ENCODE measurements around the gene VAC14.
"Not testable (repeated sequence)": the region's sequence is repeated elsewhere in the genome, so short reads cannot be mapped to it uniquely, and the experiment has no call there.

The VAC14 gene

DNA sequence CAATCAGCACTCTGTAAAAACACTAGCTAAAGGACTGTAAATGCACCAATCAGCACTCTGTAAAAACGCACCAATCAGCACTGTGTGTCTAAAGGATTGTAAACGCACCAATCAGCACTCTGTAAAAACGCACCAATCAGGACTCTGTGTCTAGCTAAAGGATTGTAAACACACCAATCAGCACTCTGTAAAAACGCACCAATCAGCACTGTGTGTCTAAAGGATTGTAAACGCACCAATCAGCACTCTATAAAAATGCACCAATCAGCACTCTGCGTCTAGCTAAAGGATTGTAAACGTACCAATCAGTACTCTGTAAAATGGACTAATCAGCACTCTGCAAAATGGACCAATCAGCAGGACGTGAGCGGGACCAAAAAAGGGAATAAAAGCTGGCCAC, 58.0 kb downstream of the VAC14 start:
- not testable (repeated sequence) for DNase-seq (ENCODE audit: low spot score)

DNA sequence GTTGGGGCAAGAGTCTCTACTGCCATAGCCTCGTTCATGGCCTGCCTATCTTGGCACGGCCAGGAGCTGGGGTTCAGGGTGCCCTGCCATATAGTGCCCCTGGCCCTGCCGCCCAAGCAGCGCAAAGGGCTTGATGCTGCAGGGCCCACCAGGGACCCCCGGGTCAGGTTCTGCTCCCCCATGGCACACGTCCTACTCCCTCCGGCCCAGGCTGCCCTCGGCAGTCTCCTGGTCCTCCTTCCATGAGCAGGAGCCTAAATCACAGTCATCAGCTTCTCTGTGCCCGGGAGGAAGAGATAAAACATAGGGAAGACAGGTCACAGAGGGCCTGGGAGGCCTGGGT, 59.2 kb downstream of the VAC14 start:
- DNase-seq (ENCODE audit: low spot score): no peak

DNA sequence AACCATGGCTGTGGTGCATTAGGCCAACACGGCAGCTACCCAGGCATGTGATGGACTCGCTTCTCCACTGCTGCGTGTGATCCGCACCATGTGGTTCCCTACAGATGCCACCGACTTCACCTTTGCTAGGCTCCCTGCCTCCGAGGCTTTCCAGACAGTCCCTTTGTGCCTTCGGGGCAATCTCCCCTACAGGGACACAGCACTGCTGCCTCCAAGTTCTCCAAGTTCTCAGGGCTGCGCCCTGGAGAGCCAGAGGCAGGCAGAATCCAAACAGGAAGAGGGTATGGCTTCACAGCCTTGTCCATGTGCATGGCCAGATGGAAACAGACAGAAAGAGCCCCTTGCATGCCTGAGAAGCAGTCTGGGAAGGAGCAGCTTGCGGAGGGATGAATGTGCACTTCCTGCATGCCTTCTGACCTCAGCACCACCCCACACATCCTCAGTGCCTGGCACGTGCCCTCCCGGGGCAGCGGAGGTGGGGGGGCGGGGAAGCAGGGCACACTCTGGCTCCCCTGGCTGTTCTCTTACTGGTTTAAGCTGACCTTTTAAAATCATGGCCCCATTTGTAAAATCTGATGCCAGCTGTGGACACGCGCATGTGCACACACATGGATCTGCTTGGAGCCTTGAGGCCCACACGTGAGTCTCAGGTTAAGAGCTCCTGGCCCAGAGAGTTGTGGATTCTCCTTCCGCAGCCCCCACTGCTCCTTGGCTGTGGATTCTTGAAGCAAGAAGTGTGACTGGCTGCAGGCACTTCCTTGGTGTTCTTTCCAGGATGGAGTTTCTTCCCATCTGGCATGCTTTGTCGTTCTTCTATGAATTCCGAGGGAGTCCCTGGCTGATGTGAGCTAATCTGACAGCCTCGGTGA, 59.8 kb downstream of the VAC14 start:
- peak; percentile 62 for DNase-seq (ENCODE audit: low spot score)

DNA sequence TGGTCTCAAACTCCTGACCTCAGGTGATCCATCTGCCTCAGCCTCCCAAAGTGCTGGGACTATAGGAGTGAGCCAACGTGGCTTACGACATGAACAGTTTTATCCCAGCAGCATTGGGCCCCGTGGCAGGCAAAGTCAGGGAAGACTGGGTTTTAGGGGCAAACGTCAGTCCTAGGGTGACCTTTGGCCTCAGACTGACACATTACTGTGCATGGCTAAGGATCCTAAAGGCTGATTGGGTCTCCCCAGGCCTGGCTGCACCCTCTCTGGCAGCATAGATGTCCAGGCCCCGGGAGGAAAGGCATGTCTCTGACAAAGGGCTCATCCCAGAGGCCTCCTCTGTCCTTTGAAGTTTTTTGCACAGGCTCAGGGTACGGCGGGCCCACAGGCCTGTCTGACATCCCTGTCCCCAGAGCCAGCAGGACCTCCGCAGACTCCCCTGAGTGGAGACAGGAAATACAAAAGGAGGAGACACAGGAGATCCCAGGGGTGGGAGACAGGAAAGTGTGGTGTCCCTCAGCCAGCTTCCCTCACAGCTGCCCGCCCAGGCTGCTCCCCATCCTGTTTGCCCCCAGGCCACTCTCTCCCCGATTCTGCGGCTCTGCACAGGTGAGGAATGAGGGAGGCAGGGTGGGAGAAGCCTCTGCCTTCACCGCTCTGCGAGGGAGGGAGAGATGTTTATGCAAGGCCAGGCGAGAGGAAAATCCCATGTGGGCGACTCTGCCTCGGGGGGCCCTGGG, 60.6 kb downstream of the VAC14 start:
- DNase-seq (ENCODE audit: low spot score): no peak

DNA sequence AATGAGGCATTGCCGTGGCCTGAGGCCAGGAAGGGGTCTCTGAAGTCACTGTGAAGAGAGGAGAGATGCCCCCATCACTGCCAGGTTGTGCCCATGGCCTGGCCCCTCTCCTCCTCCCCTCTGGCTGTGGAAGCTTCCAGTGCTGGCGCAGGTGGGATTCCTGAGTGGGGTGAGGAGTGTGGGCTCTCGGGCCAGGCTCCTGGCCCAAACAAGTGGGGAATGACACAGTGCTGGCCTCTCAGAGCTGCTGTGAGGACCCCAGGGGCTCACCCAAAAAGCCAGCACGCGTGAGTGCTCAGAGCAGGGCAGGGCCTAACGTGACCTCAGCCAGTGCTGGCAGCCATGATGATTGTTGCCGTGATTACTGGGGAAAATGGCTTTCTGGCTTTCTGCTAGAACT, 61.6 kb downstream of the VAC14 start:
- no peak for DNase-seq (ENCODE audit: low spot score)

DNA sequence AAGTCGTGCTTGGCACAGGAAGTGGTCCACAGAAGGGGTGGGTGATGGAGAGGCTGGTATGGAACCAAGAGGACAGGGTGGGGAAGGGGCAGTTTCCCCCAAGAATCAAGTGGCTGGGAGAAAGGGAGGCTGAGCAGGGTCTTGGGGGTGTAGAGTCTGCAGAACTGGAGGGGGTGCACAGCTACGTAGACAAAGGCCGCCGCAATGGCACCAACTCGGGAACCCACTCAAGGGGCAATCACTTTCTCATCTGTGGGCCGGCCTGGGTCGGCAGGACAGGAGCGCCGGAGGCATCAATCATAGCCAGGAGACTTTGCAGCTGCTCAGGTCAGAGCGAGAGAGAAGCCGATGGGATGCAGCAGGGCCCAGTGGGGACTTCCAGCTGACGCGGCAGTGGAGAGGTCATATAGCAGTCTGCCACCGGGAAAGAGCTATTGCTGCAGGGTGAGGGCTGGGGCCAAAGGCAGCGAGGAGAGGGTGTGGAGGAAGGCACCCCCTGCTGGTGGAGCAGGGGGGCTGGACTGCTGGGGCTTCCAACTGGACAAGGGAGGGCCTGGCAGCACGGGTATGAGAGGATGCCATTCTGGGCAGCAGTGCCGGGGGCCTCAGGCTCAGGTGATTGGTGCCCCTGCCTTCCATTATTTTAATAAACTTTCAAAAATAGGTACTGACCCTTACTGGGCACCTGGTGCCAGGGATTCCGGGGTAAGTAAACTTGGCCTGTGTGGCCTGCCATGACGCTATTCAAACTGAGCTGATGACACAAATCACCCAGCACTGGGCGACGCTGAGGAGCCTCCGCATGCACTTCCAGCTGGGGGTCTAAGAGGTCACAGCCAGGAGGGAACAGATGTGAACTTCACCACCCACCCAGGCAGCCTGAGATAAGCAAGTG, 62.6 kb downstream of the VAC14 start:
- peak; percentile 85 for DNase-seq (ENCODE audit: low spot score)

DNA sequence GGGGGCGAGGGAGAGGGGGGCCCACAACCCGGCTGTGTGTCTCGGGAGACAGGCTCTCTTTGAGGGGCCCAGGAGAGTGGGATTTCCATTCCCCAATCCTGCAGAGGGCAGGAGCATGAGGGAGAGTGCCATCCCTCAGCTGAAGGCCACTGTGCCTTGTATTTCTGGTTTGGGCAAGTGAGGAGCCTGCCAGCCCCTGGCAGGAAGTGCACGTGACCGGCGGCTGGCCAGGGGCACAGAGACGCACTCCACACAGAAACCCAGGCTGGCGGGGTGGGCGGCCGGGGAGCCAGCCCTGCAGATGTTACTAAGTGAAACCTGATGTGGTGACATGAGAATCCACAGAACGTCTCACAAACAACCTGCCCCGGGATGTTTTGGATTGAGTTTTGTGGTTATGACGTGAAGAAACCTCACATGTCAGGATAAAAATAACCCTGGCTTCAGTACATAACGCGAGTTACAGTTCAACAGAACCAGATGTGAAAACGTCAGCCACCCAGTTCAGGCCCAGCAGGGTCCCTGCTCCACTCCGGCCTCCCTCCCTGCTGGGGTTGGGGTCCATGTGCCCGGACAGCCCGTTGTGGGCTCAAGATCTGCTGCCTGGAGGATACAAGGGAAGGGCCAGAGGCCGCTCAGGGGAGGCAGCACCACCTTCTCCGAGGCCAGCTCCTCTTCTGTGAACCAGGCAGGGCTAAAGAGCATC, 63.4 kb downstream of the VAC14 start:
- DNase-seq (ENCODE audit: low spot score): peak; percentile 90

DNA sequence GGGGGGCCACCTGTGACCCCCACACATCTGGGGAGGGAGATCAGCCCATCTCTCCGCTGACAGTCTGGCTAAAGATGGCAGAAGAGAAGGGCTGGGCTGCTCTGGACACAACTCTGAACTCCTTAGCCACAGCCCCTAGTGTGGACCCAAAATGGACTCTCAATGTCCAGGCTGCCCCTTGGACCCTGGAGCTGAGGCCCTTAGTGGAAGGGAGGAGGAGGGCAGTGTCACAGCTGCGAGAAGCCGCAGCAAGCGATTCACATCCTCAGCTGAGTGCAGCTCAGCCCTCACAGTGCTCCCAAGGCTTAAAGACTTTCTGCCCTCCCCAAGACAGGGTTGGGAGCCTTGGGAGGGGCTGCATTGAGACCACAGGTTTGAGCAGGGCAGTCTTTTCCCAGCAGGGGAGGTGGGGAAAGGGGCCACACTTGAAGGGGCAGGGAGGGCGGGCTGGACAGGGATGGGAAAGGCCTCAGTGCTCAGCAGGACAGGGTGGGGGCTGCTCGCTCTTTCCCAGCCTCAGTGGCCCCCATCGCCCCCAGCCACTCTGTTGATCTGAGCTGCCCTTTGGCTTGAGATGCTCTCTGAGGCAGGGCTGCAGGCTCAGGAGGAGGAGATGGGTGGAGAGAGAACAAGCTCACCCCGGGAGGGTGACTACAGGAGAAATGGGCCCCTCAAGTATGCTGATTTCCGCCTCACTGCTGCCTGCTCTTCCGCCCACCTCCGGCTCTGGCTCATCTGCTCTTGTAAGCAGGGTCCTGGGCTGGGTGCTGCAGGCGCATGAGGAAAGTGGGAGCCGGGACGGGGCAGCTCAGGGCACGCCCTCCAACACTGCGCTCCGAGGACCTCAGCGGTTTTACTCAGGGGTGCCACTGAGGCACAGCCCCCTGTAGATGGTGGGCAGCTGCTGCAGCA, 64.2 kb downstream of the VAC14 start:
- DNase-seq (ENCODE audit: low spot score): no peak

DNA sequence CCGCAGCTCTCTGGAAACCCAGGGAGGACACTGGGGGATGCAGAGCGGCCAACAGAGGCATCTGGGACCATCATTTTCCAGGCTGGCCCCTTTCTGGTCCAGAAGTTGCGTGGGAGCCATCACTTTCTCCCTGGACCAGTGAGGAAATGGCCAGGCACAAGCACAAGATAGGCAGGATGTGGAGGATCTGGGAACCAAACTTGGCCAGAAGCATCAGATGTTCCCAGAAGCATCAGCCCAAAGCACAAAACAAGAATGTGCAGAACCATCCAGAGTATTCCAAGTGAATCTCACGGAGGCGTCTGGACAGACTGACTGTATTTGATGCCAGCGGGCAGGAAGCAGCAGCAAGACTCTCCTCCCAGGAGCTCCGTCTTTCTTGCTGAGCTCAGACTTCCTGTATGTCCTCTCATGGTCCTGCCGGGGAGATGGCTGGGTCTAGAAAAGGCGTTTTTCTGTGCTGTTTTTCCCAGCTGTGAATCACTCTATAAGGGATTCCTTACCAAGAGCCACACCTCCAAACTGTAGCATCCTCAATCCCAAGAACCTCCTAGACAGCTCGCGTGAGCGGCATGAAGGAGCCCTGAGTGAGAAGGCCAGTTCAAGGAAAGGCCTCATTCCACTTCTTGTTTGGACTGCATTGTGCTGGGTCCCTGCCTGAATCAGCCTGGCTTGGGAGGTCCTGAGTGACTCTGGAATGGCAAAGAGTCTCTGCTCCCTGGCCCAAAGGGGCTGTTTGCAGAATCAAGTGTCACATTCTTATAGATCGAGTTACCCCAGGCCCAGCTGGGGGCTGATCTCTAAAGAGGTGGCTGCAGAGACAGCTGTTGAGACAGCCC, 65.6 kb downstream of the VAC14 start:
- DNase-seq (ENCODE audit: low spot score): peak; percentile 74

DNA sequence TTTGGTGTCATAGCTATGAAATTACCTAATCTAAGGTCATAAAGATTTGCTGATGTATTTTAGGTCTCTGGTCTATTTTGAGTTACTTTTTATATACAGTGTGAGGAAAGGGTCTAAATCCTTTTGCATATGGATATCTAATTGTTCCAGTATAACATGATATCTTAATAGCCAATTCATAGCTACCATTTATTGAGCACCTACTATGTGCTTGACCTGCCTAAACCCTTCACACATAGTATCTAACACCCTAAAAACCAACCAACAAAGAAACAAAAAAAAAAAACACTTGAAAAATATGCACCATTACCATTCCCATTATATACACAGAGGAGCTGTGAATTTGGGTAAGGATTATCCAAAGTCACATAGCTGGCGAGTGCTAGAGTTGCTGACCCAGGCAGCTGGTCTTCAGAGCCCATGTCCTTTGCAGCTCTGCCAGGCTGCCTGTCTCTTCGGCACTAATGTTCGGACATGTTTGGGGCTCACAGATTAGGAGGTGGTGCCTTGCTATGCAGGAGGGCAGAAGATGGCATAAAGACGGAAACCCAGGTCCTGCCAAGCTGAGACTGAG, 66.3 kb downstream of the VAC14 start:
- DNase-seq (ENCODE audit: low spot score): no peak

DNA sequence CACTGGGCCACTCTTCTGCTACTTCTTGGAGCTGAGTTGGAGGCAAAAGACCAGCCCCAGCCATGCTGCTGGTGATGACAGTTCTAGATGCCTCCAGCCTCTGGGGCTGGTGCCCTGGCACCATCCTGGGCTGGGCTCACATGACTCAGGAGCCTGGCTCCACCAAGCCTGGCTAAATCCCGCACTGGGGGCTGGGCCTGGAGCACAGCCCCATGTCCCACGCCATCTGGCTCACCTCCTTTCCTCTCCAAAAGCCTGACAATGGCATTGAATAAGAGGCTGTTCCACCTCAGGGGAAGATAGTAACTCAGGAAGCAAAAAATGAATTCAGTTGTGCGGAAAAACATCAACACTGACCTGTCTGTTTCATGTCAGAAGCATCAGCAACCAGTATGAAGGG, 70.0 kb downstream of the VAC14 start:
- no peak for DNase-seq (ENCODE audit: low spot score)

DNA sequence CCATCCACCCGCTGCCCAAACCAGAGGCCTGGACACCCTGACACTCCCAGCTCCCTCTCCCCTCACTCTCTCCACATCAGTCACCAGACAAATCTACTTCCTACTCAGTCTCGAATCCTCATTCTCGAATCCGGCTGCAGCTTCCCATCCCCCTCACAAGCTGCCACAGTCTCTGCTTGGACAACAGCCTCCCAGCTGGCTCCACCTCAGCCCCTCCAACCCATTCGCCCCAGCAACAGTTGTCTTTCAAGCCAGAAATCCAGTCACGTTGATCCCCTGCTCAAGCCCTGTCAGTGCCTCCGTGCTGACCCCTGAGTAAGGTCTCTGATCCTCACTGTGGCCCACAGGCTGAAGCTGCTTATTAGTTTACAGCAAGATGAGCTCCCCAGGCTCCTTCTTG, 70.9 kb downstream of the VAC14 start:
- DNase-seq (ENCODE audit: low spot score): no peak

DNA sequence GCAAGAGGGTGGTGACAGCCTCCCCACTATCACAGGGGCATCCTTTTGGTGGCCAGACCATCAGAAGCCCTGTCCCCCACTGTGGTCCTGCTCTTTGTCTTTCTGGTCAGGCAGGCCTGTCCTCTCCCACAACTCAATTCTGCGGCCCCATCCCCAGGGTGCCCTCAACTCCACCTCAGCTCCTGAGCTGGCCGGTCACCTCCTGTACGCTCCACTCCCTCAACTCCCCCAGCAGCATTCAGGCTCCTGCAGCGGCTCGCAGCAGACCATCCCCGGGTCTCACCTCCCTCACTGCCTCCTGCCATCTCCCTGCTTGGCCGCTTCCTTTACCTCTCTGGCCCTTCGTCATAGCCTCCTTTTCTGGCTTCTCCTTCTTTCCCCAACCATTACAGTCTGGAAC, 71.7 kb downstream of the VAC14 start:
- DNase-seq (ENCODE audit: low spot score): no peak

DNA sequence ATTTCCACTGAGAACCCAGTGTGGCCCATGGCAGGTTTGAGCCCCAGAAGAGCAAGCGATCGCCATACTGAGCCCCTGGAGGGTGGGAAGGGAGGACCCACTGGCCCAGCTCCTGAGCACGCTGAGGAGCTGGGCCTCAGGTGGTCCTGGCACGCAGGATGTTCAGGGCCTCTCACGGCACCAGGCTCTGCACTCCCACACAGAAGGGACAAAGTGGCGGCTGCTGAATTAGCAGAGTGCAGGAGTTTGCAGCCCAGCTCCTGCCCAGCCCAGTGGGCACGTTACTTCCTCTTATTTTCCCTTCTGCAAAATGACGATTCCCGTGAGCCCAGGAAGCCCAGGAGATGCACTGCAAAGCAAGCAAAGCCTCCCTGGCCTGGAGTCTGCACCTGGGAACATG, 72.8 kb downstream of the VAC14 start:
- no peak for DNase-seq (ENCODE audit: low spot score)

DNA sequence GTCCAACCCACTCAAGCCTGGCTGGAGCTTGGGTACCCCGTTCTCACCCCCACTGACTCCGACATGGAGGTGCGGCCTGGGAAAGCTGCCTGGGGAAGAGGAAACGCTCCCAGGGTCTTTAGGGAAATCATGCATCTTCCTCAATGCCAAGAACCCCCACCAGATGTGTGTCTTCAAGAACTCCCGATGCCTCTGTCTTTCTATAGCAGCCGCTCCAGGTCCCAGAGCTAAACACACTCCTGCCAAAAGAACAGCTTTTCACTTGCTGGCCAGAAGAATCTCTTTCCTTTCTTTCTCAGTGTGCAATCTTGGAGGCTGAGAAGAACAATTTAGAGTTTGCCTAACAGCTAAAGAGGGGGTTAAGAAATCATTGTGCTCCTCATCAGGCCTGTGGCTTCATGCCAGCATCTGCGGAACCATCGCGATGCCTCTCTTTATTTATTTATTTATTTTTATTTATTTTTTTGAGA, 74.0 kb downstream of the VAC14 start:
- no peak for DNase-seq (ENCODE audit: low spot score)

DNA sequence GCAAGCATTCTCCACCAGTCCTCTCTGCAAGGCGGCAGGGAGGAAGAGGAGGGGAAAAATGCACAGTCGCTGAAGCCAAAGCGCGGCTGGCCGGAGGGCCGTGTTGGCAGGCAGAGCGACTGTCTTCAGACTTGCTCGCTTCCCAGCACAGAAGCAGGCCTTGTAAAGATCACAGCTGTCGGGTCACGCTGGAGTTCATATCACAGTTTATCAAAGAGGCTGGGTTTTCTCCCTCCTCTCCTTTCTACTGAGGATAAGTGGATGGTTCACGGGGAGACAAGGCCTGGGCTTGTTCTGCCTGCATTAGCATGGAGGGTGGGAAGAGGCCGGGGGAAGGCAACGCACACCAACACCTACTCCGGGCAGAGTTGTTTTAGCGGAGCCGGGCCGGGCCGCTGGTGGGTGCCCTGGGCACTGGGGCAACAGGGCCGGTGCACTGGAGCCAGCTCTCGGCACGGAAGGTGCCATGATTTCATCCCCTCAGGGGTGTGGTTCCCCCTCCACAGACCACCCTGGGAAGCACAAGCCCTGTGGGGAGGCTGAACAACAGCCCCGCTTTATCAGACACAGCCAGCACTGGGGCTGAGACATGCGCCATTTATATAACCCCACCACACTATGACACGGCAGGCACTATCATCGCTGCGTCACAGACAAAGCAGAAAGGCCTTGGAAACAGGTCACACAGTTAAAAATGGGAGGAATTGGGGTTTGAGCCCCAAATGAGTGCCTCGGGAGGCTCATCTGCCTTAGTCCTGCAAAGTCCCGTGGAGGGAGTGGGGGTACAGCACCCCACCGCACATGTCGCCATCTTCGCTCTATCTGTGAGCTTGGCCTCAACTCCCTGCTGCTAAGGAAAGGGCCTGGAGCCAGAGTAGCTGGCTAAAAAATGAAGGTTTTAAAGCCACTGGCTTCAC, 74.8 kb downstream of the VAC14 start:
- no peak for DNase-seq (ENCODE audit: low spot score)

DNA sequence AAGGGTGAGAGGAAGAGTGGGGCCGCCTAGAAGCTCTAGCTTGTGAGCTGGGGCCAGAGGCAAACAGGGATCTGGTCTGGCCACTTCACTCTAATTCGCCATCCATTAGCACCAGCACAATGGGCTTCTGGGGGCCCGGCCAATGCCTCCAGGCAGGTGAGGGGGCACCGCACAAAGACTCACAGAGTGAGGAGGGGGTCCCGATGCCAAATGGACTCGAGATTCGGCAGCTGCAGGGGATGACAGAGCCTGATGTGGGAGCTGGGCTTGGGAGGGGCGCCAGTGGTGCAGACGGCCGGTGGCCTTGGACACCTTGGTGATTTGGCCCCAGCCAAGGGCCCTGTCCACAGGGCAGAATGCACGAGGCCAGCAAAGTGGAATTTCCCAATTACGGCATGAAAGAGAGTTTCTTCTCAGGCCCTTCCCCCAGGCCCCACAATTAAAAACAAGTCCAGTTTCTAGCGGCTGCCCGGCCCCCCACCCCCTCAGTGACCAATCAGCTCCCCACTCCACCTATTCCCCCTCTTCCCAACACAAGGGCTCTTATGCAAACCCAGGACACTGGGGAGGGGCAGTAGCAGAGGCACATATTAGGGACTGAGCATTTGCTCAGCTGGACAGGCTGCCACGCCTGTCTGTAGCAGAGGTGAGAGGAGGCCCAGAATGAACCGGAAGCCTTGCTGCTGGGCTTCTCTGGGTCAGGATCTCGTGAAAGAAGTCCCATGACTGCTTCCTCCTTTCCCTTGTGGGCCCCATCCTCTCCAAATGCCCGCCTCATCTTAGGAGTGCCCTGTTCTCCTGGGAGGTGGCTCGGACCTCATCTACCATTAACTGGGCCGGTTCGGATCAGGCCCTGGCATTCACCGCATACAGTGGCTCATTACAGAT, 75.7 kb downstream of the VAC14 start:
- no peak for DNase-seq (ENCODE audit: low spot score)
